Stomach (tissue), 9 donors: ENCODE results near the gene RBBP5. TPM values are rescaled to one million over a fixed set of nuclear protein-coding genes. Genes with fewer than 3 reads are reported as not detected.

Experiments used
- DNase-seq, 2 donors: peaks; one replicate each; pipeline versions ENCODE4 v3.0.0 to v3.0.0-alpha.2; 2013 to 2019
- H3K27ac ChIP-seq, 5 donors: fragments of 200-600 bp in 4 of 5; sonication (generic) in 4 of 5; one replicate each; pipeline ENCODE4 v1.5.1; 2013 to 2019; ENCODE audit warnings: mild to moderate bottlenecking in 1 of 5, moderate library complexity in 1 of 5
- H3K27me3 ChIP-seq, 3 donors: fragments of 200-600 bp; sonication (generic); one replicate each; pipeline ENCODE4 v1.5.1; 2017 to 2019; ENCODE audit warnings: mixed run types in 1 of 3
- H3K36me3 ChIP-seq, 4 donors: fragments of 200-600 bp; sonication (generic); 1 replicate in 3 of 4; 2 replicates in 1 of 4; pipeline ENCODE4 v1.5.1; 2016 to 2019
- H3K4me1 ChIP-seq, 4 donors: fragments of 200-600 bp; sonication (generic); one replicate each; pipeline ENCODE4 v1.5.1; 2016 to 2019
- H3K4me3 ChIP-seq, 4 donors: fragments of 200-600 bp; sonication (generic) in 3 of 4; one replicate each; pipeline ENCODE4 v1.5.1; 2016 to 2019; ENCODE audit warnings: mild to moderate bottlenecking in 1 of 4
- H3K9me3 ChIP-seq, 4 donors: fragments of 200-600 bp; sonication (generic); one replicate each; pipeline ENCODE4 v1.5.1; 2016 to 2019
- EP300 ChIP-seq: sonication (generic); formaldehyde crosslinking; IDR thresholded peaks from one replicate; pipeline ENCODE4 v1.6.1; 2017; ENCODE audit warnings: antibody characterized with exemption
- POLR2A ChIP-seq, 4 donors: fragments of 450-650 bp; IDR thresholded peaks; one replicate each; pipeline ENCODE4 v1.6.1; 2016; ENCODE audit warnings: antibody characterized with exemption in 4 of 4, control low read depth in 2 of 4, mild to moderate bottlenecking in 1 of 4, moderate library complexity in 1 of 4
- POLR2AphosphoS5 ChIP-seq, 3 donors: sonication (generic); formaldehyde crosslinking; IDR thresholded peaks; one replicate each; pipeline ENCODE4 v1.6.1; 2016; ENCODE audit warnings: antibody characterized with exemption in 3 of 3
- WGBS, 5 donors: extraction: QIAGEN DNeasy Blood & Tissue Kit in 3 of 5; methylation state at CpG; one replicate each; pipeline versions ENCODE4 v1.1.5 to v1.1.7; 2013 to 2018; 5-methylcytosine and 5-hydroxymethylcytosine counted together
- intact Hi-C: fragments of 100-400 bp; cut with DNase I; formaldehyde crosslinking; loops from one replicate; pipeline ENCODE4 v1.15.1; 2023; ENCODE audit warnings: low total_unique reads
- polyA plus RNA-seq, 3 donors: library from polyadenylated mRNA; stranded (reverse); fragments of 200-250 nt; gene quantifications; one replicate each; pipeline ENCODE4 v1.2.3, GENCODE V29; 2013
- total RNA-seq, 5 donors: library from RNA; depleted of rRNA; stranded (reverse); fragments of >200 nt; gene quantifications; one replicate each; pipeline versions ENCODE4 v1.1.0 to v1.2.3, GENCODE V29; 2014 to 2016
- TF ChIP-seq, protein P1 (sequence below), 7 experiments: fragments of 450-650 bp in 4 of 7; fragments of 200-600 bp in 3 of 7; sonication (generic) in 3 of 7; IDR thresholded peaks; one replicate each; pipeline ENCODE4 v1.5.1; 2016 to 2019; ENCODE audit warnings: antibody characterized with exemption in 7 of 7, control low read depth in 2 of 7, mild to moderate bottlenecking in 1 of 7
- donor health status: healthy with polysubstance abuse.
- donor health status: Bipolar disorder and iron deficiency.
- donor health status: healthy.

The RBBP5 gene
- total and polyA plus RNA-seq, 8 donors, result 1.4 to 13.4 (median 5.3) TPM

DNA sequence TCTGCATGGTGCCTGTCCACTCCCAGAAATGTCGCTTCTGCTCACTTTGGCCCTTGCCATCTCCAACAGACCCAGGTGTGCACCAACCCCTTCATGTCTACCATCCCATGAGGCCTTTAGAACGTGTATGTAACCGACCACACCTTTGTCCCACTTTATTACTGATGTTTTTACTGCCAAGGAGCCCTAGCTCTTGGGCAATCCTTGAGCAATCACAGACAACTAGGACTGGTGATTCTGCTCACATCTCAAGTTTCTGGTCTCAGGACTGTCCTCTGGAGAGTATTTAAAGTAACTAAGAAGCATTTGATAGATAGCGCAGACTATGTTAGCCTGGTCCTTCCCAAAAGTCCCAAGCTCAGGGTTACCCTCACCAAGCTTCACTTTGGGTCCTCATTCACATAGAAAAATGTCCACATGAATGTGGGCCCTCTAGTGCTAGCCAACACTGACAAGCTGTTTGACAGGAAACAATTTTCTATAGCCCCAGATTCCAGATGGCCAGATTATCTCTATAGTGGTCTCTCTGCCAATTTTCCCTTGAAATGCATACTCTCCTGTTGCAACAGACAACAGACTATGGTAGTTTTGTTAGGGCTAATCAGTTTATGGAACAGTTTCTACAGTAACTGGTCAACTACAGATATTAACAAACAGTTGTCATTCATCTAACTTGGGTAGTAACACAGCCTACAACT lies 30.6 kb downstream of the RBBP5 start:
- Histone ChIP-seq H3K27ac (no peak overlapping the region), H3K4me3 (no peak overlapping the region), H3K36me3 (peaks cover 34 to 98% (median 97%) of the 10 kb centered on the region in 4 donors), H3K27me3 (no peaks in the 10 kb centered on the region), H3K9me3 (no peaks in the 10 kb centered on the region), H3K4me1 (no peaks in the 10 kb centered on the region)
- intact Hi-C loops, result no loop called here
- TF ChIP-seq, protein P1, sequence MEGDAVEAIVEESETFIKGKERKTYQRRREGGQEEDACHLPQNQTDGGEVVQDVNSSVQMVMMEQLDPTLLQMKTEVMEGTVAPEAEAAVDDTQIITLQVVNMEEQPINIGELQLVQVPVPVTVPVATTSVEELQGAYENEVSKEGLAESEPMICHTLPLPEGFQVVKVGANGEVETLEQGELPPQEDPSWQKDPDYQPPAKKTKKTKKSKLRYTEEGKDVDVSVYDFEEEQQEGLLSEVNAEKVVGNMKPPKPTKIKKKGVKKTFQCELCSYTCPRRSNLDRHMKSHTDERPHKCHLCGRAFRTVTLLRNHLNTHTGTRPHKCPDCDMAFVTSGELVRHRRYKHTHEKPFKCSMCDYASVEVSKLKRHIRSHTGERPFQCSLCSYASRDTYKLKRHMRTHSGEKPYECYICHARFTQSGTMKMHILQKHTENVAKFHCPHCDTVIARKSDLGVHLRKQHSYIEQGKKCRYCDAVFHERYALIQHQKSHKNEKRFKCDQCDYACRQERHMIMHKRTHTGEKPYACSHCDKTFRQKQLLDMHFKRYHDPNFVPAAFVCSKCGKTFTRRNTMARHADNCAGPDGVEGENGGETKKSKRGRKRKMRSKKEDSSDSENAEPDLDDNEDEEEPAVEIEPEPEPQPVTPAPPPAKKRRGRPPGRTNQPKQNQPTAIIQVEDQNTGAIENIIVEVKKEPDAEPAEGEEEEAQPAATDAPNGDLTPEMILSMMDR (IDR thresholded peaks at IDR 0.05), result no peak
- TF ChIP-seq POLR2AphosphoS5 (IDR thresholded peaks at IDR 0.05) (no peak), POLR2A (IDR thresholded peaks at IDR 0.05) (no peak), EP300 (no peak)
- no peak for DNase-seq
- 87 to 94% (median 87%) methylated on average over 4 of the region's 4 CpGs for WGBS, 5 donors

DNA sequence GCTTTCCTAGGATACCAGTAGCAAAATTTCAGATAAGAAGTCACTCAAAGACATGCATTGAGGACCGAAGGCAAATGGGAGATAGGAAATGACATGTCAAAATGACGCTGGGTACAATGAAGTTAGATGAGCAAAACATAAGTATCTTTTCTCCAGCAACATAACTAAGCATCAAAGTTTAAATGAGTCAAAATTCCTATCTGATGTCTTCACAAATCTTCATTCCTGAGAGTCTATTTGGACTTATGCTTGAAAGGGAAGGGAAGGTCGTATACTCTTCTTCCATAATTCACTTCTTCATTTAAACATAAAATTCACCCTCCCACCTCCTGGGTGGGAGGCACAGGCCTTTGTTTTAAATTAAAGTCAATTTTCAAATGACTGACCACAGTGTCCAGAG lies 33.4 kb downstream of the RBBP5 start:
- H3K4me1 ChIP-seq, result no peaks in the 10 kb centered on the region
- intact Hi-C loops, result no loop called here
- no peak for DNase-seq
- H3K9me3 ChIP-seq, result no peaks in the 10 kb centered on the region
- H3K27ac ChIP-seq, result no peak overlapping the region
- 87 to 98% (median 92%) methylated on average over 3 of the region's 3 CpGs for WGBS, 5 donors
- H3K4me3 ChIP-seq, result no peak overlapping the region
- no peak for TF ChIP-seq POLR2A (IDR thresholded peaks at IDR 0.05)
- TF ChIP-seq, protein P1 (IDR thresholded peaks at IDR 0.05), result no peak
- no peak for TF ChIP-seq POLR2AphosphoS5 (IDR thresholded peaks at IDR 0.05)
- no peak for TF ChIP-seq EP300
- peaks cover 12 to 97% (median 97%) of the 10 kb centered on the region in 4 donors for H3K36me3 ChIP-seq
- H3K27me3 ChIP-seq, result no peaks in the 10 kb centered on the region

DNA sequence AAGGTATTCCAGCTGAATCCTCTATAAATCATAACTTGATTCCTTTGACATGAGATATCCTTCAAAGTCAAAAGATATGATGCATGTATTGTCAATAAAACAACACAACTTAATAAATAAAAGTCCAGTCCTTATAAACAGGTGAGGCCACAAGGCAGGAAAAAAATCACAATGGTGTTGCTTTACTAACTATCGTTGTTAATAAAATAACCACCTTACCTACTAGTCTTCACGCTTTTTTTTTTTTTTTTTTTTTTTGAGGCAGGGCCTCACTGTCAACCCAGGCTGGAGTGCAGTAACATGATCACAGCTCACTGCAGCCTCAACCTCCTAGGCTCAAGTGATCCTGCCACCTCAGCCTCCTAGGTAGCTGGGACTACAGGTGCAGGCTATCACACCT lies 37.4 kb downstream of the RBBP5 start, which contains the start of gene TMEM81:
Gene TMEM81 (minus strand): TSS at position 101 of the 400 bp plus-strand sequence. CDS start 140 bp downstream, outside the sequence.
- DNase-seq, result no peak
- H3K4me1 ChIP-seq, result no peaks in the 10 kb centered on the region
- no peak within 1 kb of the TSS for H3K27ac ChIP-seq
- no peaks in the 10 kb centered on the region for H3K9me3 ChIP-seq
- no peak within 1 kb of the TSS for H3K4me3 ChIP-seq
- intact Hi-C loops, result no loop called here
- H3K36me3 ChIP-seq, result peaks cover 0 to 69% (median 63%) of the 10 kb centered on the region in 4 donors
- TF ChIP-seq EP300, result no peak
- TF ChIP-seq, protein P1 (IDR thresholded peaks at IDR 0.05), result no peak
- TF ChIP-seq POLR2A (IDR thresholded peaks at IDR 0.05), result no peak
- TF ChIP-seq POLR2AphosphoS5 (IDR thresholded peaks at IDR 0.05), result no peak
- WGBS, 5 donors, result 93 to 98% (median 96%) methylated on average over 2 of the region's 2 CpGs
- no peaks in the 10 kb centered on the region for H3K27me3 ChIP-seq

DNA sequence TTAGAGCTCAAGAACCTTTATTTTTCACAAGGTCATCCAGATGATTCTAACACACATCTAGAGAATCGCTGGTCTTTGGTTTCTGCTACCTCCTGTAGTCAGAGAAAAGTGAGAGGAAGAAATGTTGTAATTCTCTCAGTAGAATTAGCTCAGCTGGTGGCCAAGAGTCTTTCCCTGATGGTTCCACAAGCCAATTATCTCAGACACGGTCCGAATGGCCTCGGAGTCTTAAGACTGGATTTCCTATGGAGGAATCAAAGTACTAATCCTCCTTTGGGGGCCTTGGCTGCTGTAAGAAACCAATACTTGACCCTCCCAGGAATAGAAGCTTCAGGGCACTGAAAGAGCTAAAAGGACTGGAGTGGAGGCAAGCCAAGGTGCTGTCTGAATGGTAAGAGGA lies 39.3 kb downstream of the RBBP5 start:
- H3K36me3 ChIP-seq, result peaks cover 0 to 50% (median 43%) of the 10 kb centered on the region in 4 donors
- no peak for DNase-seq
- H3K9me3 ChIP-seq, result no peaks in the 10 kb centered on the region
- intact Hi-C loops, result no loop called here
- no peaks in the 10 kb centered on the region for H3K27me3 ChIP-seq
- H3K4me3 ChIP-seq, result no peak overlapping the region
- no peak overlapping the region for H3K27ac ChIP-seq
- H3K4me1 ChIP-seq, result no peaks in the 10 kb centered on the region
- TF ChIP-seq, protein P1 (IDR thresholded peaks at IDR 0.05), result no peak
- WGBS, 5 donors, result 92 to 97% (median 96%) methylated on average over 4 of the region's 4 CpGs
